Ramos (cell line): Measurements from ENCODE around the gene PLA2G12A.
"Not testable (repeated sequence)": the region's sequence is repeated elsewhere in the genome, so short reads cannot be mapped to it uniquely, and the experiment has no call there.

Source experiments
- in situ Hi-C: fragments of 300-500 bp; cut with MboI; formaldehyde crosslinking; loops from one replicate; pipeline ENCODE4 v1.14.3; 2022; ENCODE audit warnings: low sequenced_read_pairs; ENCODE audit not compliant: unreplicated experiment

Gene PLA2G12A

GRCh38 chr4:109684727-109685126, 45.1 kb downstream of the PLA2G12A start:
- in situ Hi-C loops: no loop called here

GRCh38 chr4:109683621-109684253, 46.1 kb downstream of the PLA2G12A start:
- in situ Hi-C loops: no loop called here

- in situ Hi-C loops: no loop called here
Observed at GRCh38 chr4:109682875-109683274, 47.0 kb downstream of the PLA2G12A start.

GRCh38 chr4:109678925-109679324, 50.9 kb downstream of the PLA2G12A start:
- in situ Hi-C loops: not testable (repeated sequence)

- in situ Hi-C loops: not testable (repeated sequence)
Observed at GRCh38 chr4:109678472-109678871, 51.4 kb downstream of the PLA2G12A start.

GRCh38 chr4:109676886-109677285, 53.0 kb downstream of the PLA2G12A start:
- in situ Hi-C loops: no loop called here

- in situ Hi-C loops: no loop called here
Observed at GRCh38 chr4:109675843-109676242, 54.0 kb downstream of the PLA2G12A start.

- in situ Hi-C loops: no loop called here
Observed at GRCh38 chr4:109675181-109675580, 54.7 kb downstream of the PLA2G12A start.

- in situ Hi-C loops: no loop called here
Observed at GRCh38 chr4:109673303-109673702, 56.6 kb downstream of the PLA2G12A start.

- in situ Hi-C loops: no loop called here
Observed at GRCh38 chr4:109672169-109672930, 57.5 kb downstream of the PLA2G12A start.

- in situ Hi-C loops: no loop called here
Observed at GRCh38 chr4:109671350-109671749, 58.5 kb downstream of the PLA2G12A start.

- in situ Hi-C loops: no loop called here
Observed at GRCh38 chr4:109665783-109666485, 63.9 kb downstream of the PLA2G12A start.

- in situ Hi-C loops: no loop called here
Observed at GRCh38 chr4:109662771-109663170, 67.1 kb downstream of the PLA2G12A start.

GRCh38 chr4:109662116-109662515, 67.8 kb downstream of the PLA2G12A start:
- in situ Hi-C loops: no loop called here
